H1 (cell line): Measurements from ENCODE around the gene FAM227B. TPM values are rescaled to one million over a fixed set of nuclear protein-coding genes. Genes with fewer than 3 reads are reported as not detected.

Experiments
- CTCF ChIA-PET: fragments of 300-600 bp; sonication (Branson Sonifier 250); formaldehyde crosslinking; loops from one replicate; lab custom pipeline; 2021; ENCODE audit not compliant: partially characterized antibody; lab: Charles Lee
- POLR2A ChIA-PET: fragments of 300-600 bp; sonication (Branson Sonifier 250); formaldehyde crosslinking; loops from one replicate; lab custom pipeline; 2021; ENCODE audit warnings: inconsistent platforms; ENCODE audit not compliant: partially characterized antibody; lab: Charles Lee
- DNase-seq, 2 experiments: peaks; one replicate each; pipeline versions ENCODE4 v3.0.0 to v3.0.0-alpha.2; 2010 to 2022; ENCODE audit warnings: low spot score in 2 of 2, low read depth in 1 of 2, mixed read lengths in 1 of 2
- FAIRE-seq: peaks from 2 replicates; lab custom pipeline; 2011; peaks lifted over from hg19 to GRCh38; lab: Jason Lieb, UNC
- H2AFZ ChIP-seq: 2 replicates; pipeline ENCODE4 v1.8.1; 2012; ENCODE audit warnings: low read length, inconsistent platforms
- H2AK5ac ChIP-seq: 2 replicates; pipeline ENCODE4 v1.6.1; 2013; ENCODE audit warnings: low read depth, low read length
- H2BK120ac ChIP-seq: replicated peaks from 2 replicates; pipeline ENCODE3; 2013; ENCODE audit warnings: low read depth, low read length, inconsistent platforms
- H2BK12ac ChIP-seq: 2 replicates; pipeline ENCODE4 v1.6.1; 2013; ENCODE audit warnings: low read depth, low read length
- H2BK15ac ChIP-seq: 2 replicates; pipeline ENCODE4 v1.6.1; 2013; ENCODE audit warnings: low read length
- H2BK20ac ChIP-seq: 2 replicates; pipeline ENCODE4 v1.6.1; 2013; ENCODE audit warnings: low read length
- H2BK5ac ChIP-seq: 2 replicates; pipeline ENCODE4 v1.6.1; 2013; ENCODE audit warnings: low read depth, low read length
- H3K14ac ChIP-seq: 2 replicates; pipeline ENCODE4 v1.6.1; 2013; ENCODE audit warnings: inconsistent platforms; ENCODE audit not compliant: insufficient read length
- H3K18ac ChIP-seq: 2 replicates; pipeline ENCODE4 v1.6.1; 2013; ENCODE audit warnings: low read length; ENCODE audit errors: extremely low read depth
- H3K23ac ChIP-seq: 2 replicates; pipeline ENCODE4 v1.6.1; 2013; ENCODE audit warnings: inconsistent platforms; ENCODE audit not compliant: insufficient read length
- H3K23me2 ChIP-seq: 2 replicates; pipeline ENCODE4 v1.6.1; 2013; ENCODE audit warnings: low read depth, low read length
- H3K27ac ChIP-seq: 2 replicates; pipeline ENCODE4 v1.6.1; 2011; ENCODE audit warnings: low read depth, low read length, inconsistent platforms
- H3K27me3 ChIP-seq, 4 experiments: replicated peaks in 1 of 4; 1 replicate in 1 of 4; 2 replicates in 3 of 4; pipeline versions ENCODE4 v1.6.1 to v1.8.1; 2011 to 2013; ENCODE audit warnings: low read length in 3 of 4, mild to moderate bottlenecking in 3 of 4, inconsistent platforms in 2 of 4, mixed read lengths in 2 of 4, moderate library complexity in 1 of 4; ENCODE audit not compliant: control insufficient read depth in 3 of 4, insufficient read depth in 3 of 4; ENCODE audit errors: extremely low read depth in 1 of 4
- H3K36me3 ChIP-seq, 4 experiments: 2 replicates each; pipeline versions ENCODE4 v1.6.1 to v1.8.1; 2011 to 2013; ENCODE audit warnings: mild to moderate bottlenecking in 4 of 4, low read length in 3 of 4, moderate library complexity in 2 of 4, control low read depth in 1 of 4, inconsistent platforms in 1 of 4; ENCODE audit not compliant: insufficient read depth in 4 of 4, control insufficient read depth in 2 of 4
- H3K4ac ChIP-seq: replicated peaks from 2 replicates; pipeline ENCODE3; 2013; ENCODE audit warnings: low read length, low read depth, mixed read lengths, inconsistent platforms; ENCODE audit not compliant: insufficient read length
- H3K4me1 ChIP-seq, 4 experiments: replicated peaks in 1 of 4; 1 replicate in 1 of 4; 2 replicates in 3 of 4; pipeline versions ENCODE4 v1.6.1 to v1.8.1; 2011 to 2013; ENCODE audit warnings: low read length in 3 of 4, inconsistent platforms in 2 of 4, mixed read lengths in 1 of 4; ENCODE audit not compliant: insufficient read depth in 4 of 4, control insufficient read depth in 3 of 4
- H3K4me2 ChIP-seq, 2 experiments: 2 replicates each; pipeline versions ENCODE4 v1.6.1 to v1.8.1; 2011 to 2013; ENCODE audit warnings: low read depth in 2 of 2, low read length in 2 of 2, control low read depth in 1 of 2, inconsistent platforms in 1 of 2, mild to moderate bottlenecking in 1 of 2; ENCODE audit not compliant: insufficient read depth in 1 of 2
- H3K4me3 ChIP-seq, 4 experiments: fragments of 200-600, 300-600 bp in 1 of 4; sonication (generic), shearing (Covaris generic), sonication (Bioruptor Twin) in 1 of 4; 2 replicates each; pipeline versions ENCODE4 v1.5.1 to v1.8.1; 2011 to 2016; ENCODE audit warnings: low read length in 4 of 4, low read depth in 3 of 4, control low read depth in 2 of 4, inconsistent platforms in 2 of 4, mild to moderate bottlenecking in 2 of 4, mixed read lengths in 1 of 4, moderate library complexity in 1 of 4; ENCODE audit not compliant: insufficient read depth in 2 of 4; ENCODE audit errors: extremely low read depth in 1 of 4
- H3K56ac ChIP-seq: replicated peaks from 2 replicates; pipeline ENCODE3; 2013; ENCODE audit warnings: low read depth, mild to moderate bottlenecking, mixed read lengths, low read length, inconsistent platforms; ENCODE audit not compliant: insufficient read length
- H3K79me1 ChIP-seq: 2 replicates; pipeline ENCODE4 v1.6.1; 2013; ENCODE audit warnings: low read depth, low read length, control low read depth
- H3K79me2 ChIP-seq, 2 experiments: 2 replicates each; pipeline versions ENCODE4 v1.6.1 to v1.8.1; 2012 to 2013; ENCODE audit warnings: low read length in 2 of 2, mild to moderate bottlenecking in 2 of 2, inconsistent platforms in 1 of 2; ENCODE audit not compliant: insufficient read depth in 2 of 2, control insufficient read depth in 1 of 2
- H3K9ac ChIP-seq, 4 experiments: replicated peaks in 1 of 4; 1 replicate in 1 of 4; 2 replicates in 3 of 4; pipeline versions ENCODE4 v1.6.1 to v1.8.1; 2011 to 2013; ENCODE audit warnings: low read depth in 3 of 4, low read length in 3 of 4, control low read depth in 2 of 4, mild to moderate bottlenecking in 2 of 4, moderate library complexity in 2 of 4, inconsistent platforms in 1 of 4; ENCODE audit errors: extremely low read depth in 1 of 4
- H3K9me3 ChIP-seq, 2 experiments: 2 replicates each; pipeline versions ENCODE4 v1.6.1 to v1.8.1; 2012 to 2013; ENCODE audit warnings: mild to moderate bottlenecking in 2 of 2, moderate library complexity in 2 of 2, control low read depth in 1 of 2, inconsistent platforms in 1 of 2, low read depth in 1 of 2, low read length in 1 of 2, mixed read lengths in 1 of 2; ENCODE audit not compliant: insufficient read depth in 2 of 2
- H4K20me1 ChIP-seq, 2 experiments: replicated peaks in 1 of 2; 2 replicates each; pipeline versions ENCODE3 to v1.8.1; 2011 to 2013; ENCODE audit warnings: inconsistent platforms in 2 of 2, low read length in 2 of 2, mild to moderate bottlenecking in 1 of 2; ENCODE audit not compliant: insufficient read depth in 2 of 2, control insufficient read depth in 1 of 2
- H4K5ac ChIP-seq: 2 replicates; pipeline ENCODE4 v1.6.1; 2013; ENCODE audit warnings: low read length, low read depth, mixed read lengths, inconsistent platforms; ENCODE audit not compliant: insufficient read length
- H4K8ac ChIP-seq: 2 replicates; pipeline ENCODE4 v1.8.0; 2013; ENCODE audit warnings: mild to moderate bottlenecking, moderate library complexity, low read length, inconsistent platforms; ENCODE audit not compliant: insufficient read depth; ENCODE audit errors: extremely low read depth
- H4K91ac ChIP-seq: replicated peaks from 2 replicates; pipeline ENCODE3; 2013; ENCODE audit warnings: low read length, mixed read lengths, inconsistent platforms; ENCODE audit not compliant: insufficient read length
- CTBP2 ChIP-seq: IDR thresholded peaks from 2 replicates; pipeline ENCODE4 v1.7.0; 2011; ENCODE audit warnings: borderline replicate concordance, mild to moderate bottlenecking, moderate library complexity, mixed read lengths, low read length; ENCODE audit not compliant: insufficient read depth, insufficient read length
- EP300 ChIP-seq, 2 experiments: IDR thresholded peaks; 1 replicate in 1 of 2; 2 replicates in 1 of 2; pipeline ENCODE4 v1.6.1; 2011 to 2012; ENCODE audit warnings: low read depth in 2 of 2, low read length in 2 of 2, mild to moderate bottlenecking in 2 of 2, borderline replicate concordance in 1 of 2, inconsistent platforms in 1 of 2, moderate library complexity in 1 of 2
- HDAC6 ChIP-seq: IDR thresholded peaks from one replicate; pipeline ENCODE4 v1.7.1; 2012; ENCODE audit warnings: low read depth, mild to moderate bottlenecking, inconsistent platforms, low read length, moderate library complexity
- JUND ChIP-seq: IDR thresholded peaks from 2 replicates; pipeline ENCODE4 v1.6.1; 2011; ENCODE audit warnings: mild to moderate bottlenecking, improper control_type of control experiment, low read length
- PHF8 ChIP-seq: fragments of 200-600 bp; sonication (generic); conservative IDR thresholded peaks from 2 replicates; pipeline ENCODE4 v1.7.1; 2012; ENCODE audit warnings: low read depth, mild to moderate bottlenecking, inconsistent platforms, low read length, moderate library complexity
- RXRA ChIP-seq: IDR thresholded peaks from 2 replicates; pipeline ENCODE4 v1.6.1; 2011; ENCODE audit warnings: low read depth, mild to moderate bottlenecking, low read length, moderate library complexity; ENCODE audit not compliant: insufficient read depth
- SAP30 ChIP-seq: fragments of 300-600 bp; sonication (generic); IDR thresholded peaks from 2 replicates; pipeline ENCODE4 v1.7.1; 2012; ENCODE audit warnings: low read length, moderate library complexity, mild to moderate bottlenecking, inconsistent platforms; ENCODE audit not compliant: insufficient read depth, insufficient replicate concordance
- SP1 ChIP-seq: IDR thresholded peaks from 2 replicates; pipeline ENCODE4 v1.6.1; 2011; ENCODE audit warnings: low read depth, low read length
- SP4 ChIP-seq: IDR thresholded peaks from 2 replicates; pipeline ENCODE4 v1.6.1; 2012; ENCODE audit warnings: low read length, inconsistent platforms
- TAF1 ChIP-seq: IDR thresholded peaks from 2 replicates; pipeline ENCODE4 v1.6.1; 2011; ENCODE audit warnings: mild to moderate bottlenecking, low read depth, low read length
- TBP ChIP-seq: IDR thresholded peaks from 2 replicates; pipeline ENCODE4 v1.6.1; 2011; ENCODE audit warnings: low read depth, low read length, improper control_type of control experiment
- ZNF274 ChIP-seq: IDR thresholded peaks from 2 replicates; pipeline ENCODE4 v1.7.0; 2012; ENCODE audit warnings: low read length, borderline replicate concordance; ENCODE audit errors: extremely low read depth
- polyA plus RNA-seq, 7 experiments: library from polyadenylated mRNA; depleted of rRNA in 3 of 7; stranded (reverse) in 5 of 7; unstranded in 2 of 7; fragments of >200 nt in 5 of 7; fragments of 200-250 nt in 2 of 7; gene quantifications; 1 replicate in 5 of 7; 2 replicates in 1 of 7; 4 replicates in 1 of 7; pipeline versions ENCODE4 v1.2.1 to v1.2.3, GENCODE V29; 2011 to 2013; ENCODE audit warnings: missing spikeins in 2 of 7, mixed read lengths in 2 of 7
- total RNA-seq: library from RNA; stranded (reverse); fragmentation: NEBNext Ultra II Directional; extraction: Animal tissue kit (Norgen Biotek cat#: 25700); gene quantifications from 2 replicates; pipeline ENCODE4 v1.2.1, GENCODE V29; 2021
- TF ChIP-seq, protein P1 (sequence below): IDR thresholded peaks from 2 replicates; pipeline ENCODE4 v1.6.1; 2012; ENCODE audit warnings: low read length, inconsistent platforms

Gene FAM227B
- total and polyA plus RNA-seq, 2 of the 8 experiments (the other 6 are each of a cell fraction or from before 2014, with no cell fraction given): 4.0 to 6.5 TPM

DNA sequence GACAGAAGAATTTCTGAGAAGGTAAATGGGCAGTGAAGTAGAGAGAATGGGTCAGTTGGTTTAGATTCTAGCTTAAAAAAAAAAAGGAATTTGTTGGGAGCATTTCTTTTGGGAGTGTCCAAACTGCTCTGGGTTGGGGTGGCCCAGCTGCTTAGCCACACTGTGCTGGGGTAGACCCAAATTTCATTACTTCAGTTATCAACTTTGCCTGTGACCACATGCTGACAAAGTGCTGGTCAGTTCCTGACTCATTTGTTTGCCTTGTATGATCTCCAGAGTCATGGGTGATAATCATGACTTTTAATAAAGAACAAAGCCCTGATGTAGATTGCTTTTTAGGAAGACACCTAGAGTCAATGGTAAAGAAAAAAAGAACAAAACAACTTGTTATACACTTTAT lies 319.1 kb downstream of the FAM227B start:
- no peak for DNase-seq
- Histone ChIP-seq H3K9ac (no peak overlapping the region), H3K27me3 (no peaks in the 10 kb centered on the region), H3K4ac (no peak overlapping the region), H4K20me1 (no peaks in the 10 kb centered on the region), H4K8ac (no peak overlapping the region), H2BK5ac (no peak overlapping the region), H3K14ac (no peak overlapping the region), H3K79me1 (no peaks in the 10 kb centered on the region), H3K36me3 (peaks cover 0 to 2% (median 0%) of the 10 kb centered on the region in 4 experiments; a peak in 3 of 8 replicates), H2AK5ac (no peak overlapping the region), H3K27ac (no peak overlapping the region), H3K4me3 (no peak overlapping the region), H2BK120ac (no peak overlapping the region), H3K23me2 (no peaks in the 10 kb centered on the region), H3K56ac (no peak overlapping the region), H4K5ac (no peak overlapping the region), H3K18ac (no peak overlapping the region), H3K9me3 (no peaks in the 10 kb centered on the region), H2BK12ac (no peak overlapping the region), H3K4me1 (no peaks in the 10 kb centered on the region), H2BK20ac (no peak overlapping the region), H3K4me2 (no peak overlapping the region), H3K79me2 (no peaks in the 10 kb centered on the region; a peak in 1 of 4 replicates), H3K23ac (no peak overlapping the region), H4K91ac (no peak overlapping the region), H2AFZ (no peak overlapping the region), H2BK15ac (no peak overlapping the region)
- ChIA-PET POLR2A (no interaction called here), CTCF (interaction anchor here (1.1 to 2.0 kb wide), 5 partner anchors 9 to 120 kb away, joined by 3 to 5 read pairs (median 4); no protein-coding TSS in a partner anchor)
- no peak for FAIRE-seq
- no peak for TF ChIP-seq CTBP2
- no peak for TF ChIP-seq RXRA
- TF ChIP-seq TBP: no peak
- no peak for TF ChIP-seq JUND
- TF ChIP-seq SP1: no peak
- TF ChIP-seq EP300 (IDR thresholded peaks at IDR 0.05; ENCODE audit: borderline replicate concordance in 1 of 2, low read depth in 2 of 2, low read length in 2 of 2): no peak
- no peak for TF ChIP-seq HDAC6
- TF ChIP-seq ZNF274: no peak
- TF ChIP-seq, protein P1, sequence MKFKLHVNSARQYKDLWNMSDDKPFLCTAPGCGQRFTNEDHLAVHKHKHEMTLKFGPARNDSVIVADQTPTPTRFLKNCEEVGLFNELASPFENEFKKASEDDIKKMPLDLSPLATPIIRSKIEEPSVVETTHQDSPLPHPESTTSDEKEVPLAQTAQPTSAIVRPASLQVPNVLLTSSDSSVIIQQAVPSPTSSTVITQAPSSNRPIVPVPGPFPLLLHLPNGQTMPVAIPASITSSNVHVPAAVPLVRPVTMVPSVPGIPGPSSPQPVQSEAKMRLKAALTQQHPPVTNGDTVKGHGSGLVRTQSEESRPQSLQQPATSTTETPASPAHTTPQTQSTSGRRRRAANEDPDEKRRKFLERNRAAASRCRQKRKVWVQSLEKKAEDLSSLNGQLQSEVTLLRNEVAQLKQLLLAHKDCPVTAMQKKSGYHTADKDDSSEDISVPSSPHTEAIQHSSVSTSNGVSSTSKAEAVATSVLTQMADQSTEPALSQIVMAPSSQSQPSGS: no peak
- no peak for TF ChIP-seq SAP30
- TF ChIP-seq SP4: no peak
- TF ChIP-seq PHF8: no peak
- TF ChIP-seq TAF1: no peak
